Measurements from ENCODE around the gene GON4L. TPM values are rescaled to one million over a fixed set of nuclear protein-coding genes. Genes with fewer than 3 reads are reported as not detected.

The GON4L gene
- total and polyA plus RNA-seq, 2 of the 4 experiments (the other 2 are of a cell fraction): 21.2 to 30.3 TPM

- Histone ChIP-seq H3K27ac (ENCODE audit: insufficient read depth, low read length) (no peak overlapping the region), H2AK5ac (ENCODE audit: low read depth, low read length) (no peak overlapping the region), H3K23ac (ENCODE audit: low read depth, low read length) (no peak overlapping the region), H2BK15ac (ENCODE audit: low read depth, low read length) (no peak overlapping the region), H3K14ac (replicated peaks; ENCODE audit: low read depth, low read length) (no peak overlapping the region), H3K9ac (ENCODE audit: low read depth, low read length) (no peak overlapping the region), H2BK5ac (ENCODE audit: low read depth, low read length, poor library complexity, severe bottlenecking) (no peak overlapping the region), H2AK9ac (replicated peaks; ENCODE audit: low read depth, low read length, poor library complexity) (no peak overlapping the region), H4K5ac (ENCODE audit: low read depth, low read length) (no peak overlapping the region), H3K4me1 (ENCODE audit: control insufficient read depth, insufficient read depth, low read length) (0 out of 2 replicates have a peak, but pooled peaks cover 2% of the 10 kb centered on the region), H3K79me1 (ENCODE audit: low read depth in 1 of 2, low read length in 2 of 2) (peaks cover 3 to 14% of the 10 kb centered on the region in 2 experiments), H2AFZ (replicated peaks; ENCODE audit: low read length, poor library complexity) (no peak overlapping the region), H3K4me3 (ENCODE audit: insufficient read depth, low read depth, low read length) (no peak overlapping the region), H2BK20ac (ENCODE audit: low read depth, low read length) (no peak overlapping the region), H3K56ac (ENCODE audit: extremely low read depth, insufficient read depth, low read length) (no peak overlapping the region), H4K8ac (ENCODE audit: low read depth in 2 of 2, low read length in 2 of 2) (no peak overlapping the region), H4K91ac (ENCODE audit: insufficient read depth, low read depth, low read length) (no peak overlapping the region), H3K18ac (ENCODE audit: low read depth, low read length) (no peak overlapping the region), H3K4ac (ENCODE audit: low read depth, low read length) (no peak overlapping the region), H3K9me3 (ENCODE audit: control insufficient read depth, insufficient read depth, low read length) (no peaks in the 10 kb centered on the region), H3K9me1 (ENCODE audit: insufficient read depth, low read length) (no peaks in the 10 kb centered on the region), H4K20me1 (ENCODE audit: insufficient read depth, low read length) (no peaks in the 10 kb centered on the region), H3K36me3 (ENCODE audit: control insufficient read depth, insufficient read depth, low read length) (peaks cover 15% of the 10 kb centered on the region), H3K4me2 (ENCODE audit: low read depth, low read length) (no peak overlapping the region), H2BK120ac (ENCODE audit: low read depth, low read length) (no peak overlapping the region), H3K27me3 (ENCODE audit: control insufficient read depth, insufficient read depth, low read length) (no peaks in the 10 kb centered on the region)
- no CpG with 5 or more reads among the region's 2 CpGs for WGBS, 2 experiments (ENCODE audit: extremely low coverage in 2 of 2, insufficient read length in 1 of 2)
- dilution Hi-C loops (cut with HindIII; ENCODE audit: low sequenced_read_pairs, unreplicated experiment) (no loop called here), in situ Hi-C loops (cut with MboI; ENCODE audit: low sequenced_read_pairs) (no loop called here), intact Hi-C loops (cut with micrococcal nuclease) (no loop called here)
- DNase-seq: no peak
- BruUV-seq (replicated peaks): no TSS peak
- CTCF ChIA-PET: no interaction called here
- no peak for ATAC-seq (ENCODE audit: low read depth)
- no peak for TF ChIP-seq POLR2A (IDR thresholded peaks at IDR 0.05; ENCODE audit: low read depth, low read length)
- TF ChIP-seq, protein P1, sequence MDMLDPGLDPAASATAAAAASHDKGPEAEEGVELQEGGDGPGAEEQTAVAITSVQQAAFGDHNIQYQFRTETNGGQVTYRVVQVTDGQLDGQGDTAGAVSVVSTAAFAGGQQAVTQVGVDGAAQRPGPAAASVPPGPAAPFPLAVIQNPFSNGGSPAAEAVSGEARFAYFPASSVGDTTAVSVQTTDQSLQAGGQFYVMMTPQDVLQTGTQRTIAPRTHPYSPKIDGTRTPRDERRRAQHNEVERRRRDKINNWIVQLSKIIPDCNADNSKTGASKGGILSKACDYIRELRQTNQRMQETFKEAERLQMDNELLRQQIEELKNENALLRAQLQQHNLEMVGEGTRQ (IDR thresholded peaks at IDR 0.05; ENCODE audit: low read depth, low read length): no peak
- TF ChIP-seq BHLHE40 (IDR thresholded peaks at IDR 0.05; ENCODE audit: low read depth, low read length): no peak
- TF ChIP-seq CHD1 (IDR thresholded peaks at IDR 0.05; ENCODE audit: low read depth, low read length): no peak
- TF ChIP-seq, protein P2, sequence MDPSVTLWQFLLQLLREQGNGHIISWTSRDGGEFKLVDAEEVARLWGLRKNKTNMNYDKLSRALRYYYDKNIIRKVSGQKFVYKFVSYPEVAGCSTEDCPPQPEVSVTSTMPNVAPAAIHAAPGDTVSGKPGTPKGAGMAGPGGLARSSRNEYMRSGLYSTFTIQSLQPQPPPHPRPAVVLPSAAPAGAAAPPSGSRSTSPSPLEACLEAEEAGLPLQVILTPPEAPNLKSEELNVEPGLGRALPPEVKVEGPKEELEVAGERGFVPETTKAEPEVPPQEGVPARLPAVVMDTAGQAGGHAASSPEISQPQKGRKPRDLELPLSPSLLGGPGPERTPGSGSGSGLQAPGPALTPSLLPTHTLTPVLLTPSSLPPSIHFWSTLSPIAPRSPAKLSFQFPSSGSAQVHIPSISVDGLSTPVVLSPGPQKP (IDR thresholded peaks at IDR 0.05; ENCODE audit: borderline replicate concordance, low read depth, low read length): no peak
- no peak for TF ChIP-seq NFE2L2 (IDR thresholded peaks at IDR 0.05; ENCODE audit: low read depth, low read length)
- no peak for TF ChIP-seq RFX5 (IDR thresholded peaks at IDR 0.05; ENCODE audit: low read depth, low read length)
- TF ChIP-seq MAZ (IDR thresholded peaks at IDR 0.05; ENCODE audit: borderline replicate concordance, low read depth, low read length): no peak
- TF ChIP-seq SMC3 (IDR thresholded peaks at IDR 0.05; ENCODE audit: low read depth, low read length): no peak
- TF ChIP-seq, protein P3, sequence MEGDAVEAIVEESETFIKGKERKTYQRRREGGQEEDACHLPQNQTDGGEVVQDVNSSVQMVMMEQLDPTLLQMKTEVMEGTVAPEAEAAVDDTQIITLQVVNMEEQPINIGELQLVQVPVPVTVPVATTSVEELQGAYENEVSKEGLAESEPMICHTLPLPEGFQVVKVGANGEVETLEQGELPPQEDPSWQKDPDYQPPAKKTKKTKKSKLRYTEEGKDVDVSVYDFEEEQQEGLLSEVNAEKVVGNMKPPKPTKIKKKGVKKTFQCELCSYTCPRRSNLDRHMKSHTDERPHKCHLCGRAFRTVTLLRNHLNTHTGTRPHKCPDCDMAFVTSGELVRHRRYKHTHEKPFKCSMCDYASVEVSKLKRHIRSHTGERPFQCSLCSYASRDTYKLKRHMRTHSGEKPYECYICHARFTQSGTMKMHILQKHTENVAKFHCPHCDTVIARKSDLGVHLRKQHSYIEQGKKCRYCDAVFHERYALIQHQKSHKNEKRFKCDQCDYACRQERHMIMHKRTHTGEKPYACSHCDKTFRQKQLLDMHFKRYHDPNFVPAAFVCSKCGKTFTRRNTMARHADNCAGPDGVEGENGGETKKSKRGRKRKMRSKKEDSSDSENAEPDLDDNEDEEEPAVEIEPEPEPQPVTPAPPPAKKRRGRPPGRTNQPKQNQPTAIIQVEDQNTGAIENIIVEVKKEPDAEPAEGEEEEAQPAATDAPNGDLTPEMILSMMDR (conservative IDR thresholded peaks at IDR 0.05; ENCODE audit: low read depth, low read length): no peak
- TF ChIP-seq CEBPB (IDR thresholded peaks at IDR 0.05; ENCODE audit: low read depth, low read length): no peak
- POLR2A ChIA-PET (ENCODE audit: unreplicated experiment): no interaction called here
Measured at GRCh38 chr1:155877945-155878344, 20.9 kb upstream of the GON4L start.

All from IMR-90 (cell line).